AG10803 (cell line): ENCODE data around the gene SCTR.

Experiments
- DNase-seq: peaks from one replicate; pipeline ENCODE4 v3.0.0; 2010; ENCODE audit warnings: low read depth
- H3K4me3 ChIP-seq: 2 replicates; pipeline ENCODE4 v1.5.1; 2011; ENCODE audit warnings: mild to moderate bottlenecking, low read length, control low read depth
- TF ChIP-seq, protein P1 (sequence below): conservative IDR thresholded peaks from 2 replicates; pipeline ENCODE4 v1.5.1; 2011; ENCODE audit warnings: mild to moderate bottlenecking, low read length, control low read depth, inconsistent platforms

SCTR gene

GRCh38 chr2:119474371-119475224 lies 49.7 kb downstream of the SCTR start:
- TF ChIP-seq, protein P1, sequence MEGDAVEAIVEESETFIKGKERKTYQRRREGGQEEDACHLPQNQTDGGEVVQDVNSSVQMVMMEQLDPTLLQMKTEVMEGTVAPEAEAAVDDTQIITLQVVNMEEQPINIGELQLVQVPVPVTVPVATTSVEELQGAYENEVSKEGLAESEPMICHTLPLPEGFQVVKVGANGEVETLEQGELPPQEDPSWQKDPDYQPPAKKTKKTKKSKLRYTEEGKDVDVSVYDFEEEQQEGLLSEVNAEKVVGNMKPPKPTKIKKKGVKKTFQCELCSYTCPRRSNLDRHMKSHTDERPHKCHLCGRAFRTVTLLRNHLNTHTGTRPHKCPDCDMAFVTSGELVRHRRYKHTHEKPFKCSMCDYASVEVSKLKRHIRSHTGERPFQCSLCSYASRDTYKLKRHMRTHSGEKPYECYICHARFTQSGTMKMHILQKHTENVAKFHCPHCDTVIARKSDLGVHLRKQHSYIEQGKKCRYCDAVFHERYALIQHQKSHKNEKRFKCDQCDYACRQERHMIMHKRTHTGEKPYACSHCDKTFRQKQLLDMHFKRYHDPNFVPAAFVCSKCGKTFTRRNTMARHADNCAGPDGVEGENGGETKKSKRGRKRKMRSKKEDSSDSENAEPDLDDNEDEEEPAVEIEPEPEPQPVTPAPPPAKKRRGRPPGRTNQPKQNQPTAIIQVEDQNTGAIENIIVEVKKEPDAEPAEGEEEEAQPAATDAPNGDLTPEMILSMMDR, result no peak
- no peak for DNase-seq
- H3K4me3 ChIP-seq, result no peak overlapping the region

DNA sequence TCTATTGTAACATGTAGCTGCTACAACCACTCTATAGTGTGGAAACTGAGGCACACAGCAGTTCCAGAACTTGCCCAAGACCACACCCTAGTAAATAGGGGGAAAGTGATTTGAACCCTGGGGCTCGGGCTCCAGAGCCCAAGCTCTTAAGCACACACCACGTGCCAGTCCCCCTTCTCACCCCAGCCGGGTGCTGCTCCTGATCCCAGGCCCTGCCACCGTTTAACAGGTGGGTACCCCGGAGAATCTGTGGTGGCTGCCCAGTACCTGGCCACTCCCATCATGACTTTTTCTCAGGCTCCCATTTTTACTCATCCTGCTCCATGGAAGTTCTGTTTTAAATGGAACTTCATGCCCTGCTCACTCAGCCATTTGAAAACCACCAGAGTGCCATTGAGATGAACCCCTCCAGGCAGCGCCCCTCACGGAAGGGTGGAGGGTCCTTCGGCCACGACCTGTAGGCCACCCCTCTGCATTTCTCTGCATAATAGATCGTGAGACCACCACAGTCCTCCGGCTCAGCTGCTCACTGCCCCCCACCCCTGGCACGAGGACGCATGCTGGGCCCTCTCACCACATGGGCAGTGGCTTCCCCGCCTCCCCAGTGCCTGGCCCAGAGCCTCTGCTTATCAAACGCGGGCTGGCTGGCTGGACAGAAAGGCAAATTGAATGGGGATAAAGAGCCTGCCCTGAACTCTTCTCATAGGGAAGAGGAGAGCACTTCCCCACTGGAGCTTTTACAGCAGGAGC lies 50.5 kb downstream of the SCTR start:
- no peak overlapping the region for H3K4me3 ChIP-seq
- no peak for DNase-seq
- TF ChIP-seq, protein P1, result no peak

- no peak overlapping the region for H3K4me3 ChIP-seq
- TF ChIP-seq, protein P1, result no peak
- no peak for DNase-seq
Observed at GRCh38 chr2:119472749-119473148, 51.5 kb downstream of the SCTR start.

DNA sequence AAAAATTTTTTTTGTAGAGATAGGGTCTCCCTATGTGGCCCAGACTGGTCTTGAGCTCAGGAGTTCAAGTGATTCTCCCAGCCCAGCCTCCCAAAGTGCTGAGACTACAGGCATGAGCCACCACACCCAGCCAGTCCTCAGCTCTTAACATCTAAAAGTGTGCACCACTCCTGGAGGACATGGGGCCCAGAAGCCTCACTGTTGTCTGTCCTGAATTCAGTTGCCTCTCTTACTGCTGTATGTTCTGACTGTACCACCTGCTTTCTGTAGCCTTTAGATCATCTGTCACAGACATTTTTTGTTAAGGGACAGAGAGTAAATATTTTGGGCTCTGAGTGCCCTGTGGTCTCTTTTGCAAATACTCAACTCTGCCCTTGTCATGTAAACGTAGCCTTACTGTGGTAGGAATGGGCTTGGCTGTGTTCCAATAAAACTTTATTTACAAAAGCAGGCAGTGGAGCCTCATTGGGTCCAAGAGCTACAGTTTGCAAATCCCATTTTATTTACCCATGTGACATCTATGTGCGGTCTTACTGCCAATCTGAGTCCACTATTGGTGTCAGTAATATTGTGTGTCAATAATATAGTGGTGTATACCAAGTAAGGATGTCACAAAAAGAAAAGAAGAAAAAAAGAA lies 54.5 kb downstream of the SCTR start:
- DNase-seq, result no peak
- no peak overlapping the region for H3K4me3 ChIP-seq
- TF ChIP-seq, protein P1, result no peak

GRCh38 chr2:119469131-119469530 lies 55.2 kb downstream of the SCTR start:
- TF ChIP-seq, protein P1, result no peak
- no peak for DNase-seq
- no peak overlapping the region for H3K4me3 ChIP-seq

DNA sequence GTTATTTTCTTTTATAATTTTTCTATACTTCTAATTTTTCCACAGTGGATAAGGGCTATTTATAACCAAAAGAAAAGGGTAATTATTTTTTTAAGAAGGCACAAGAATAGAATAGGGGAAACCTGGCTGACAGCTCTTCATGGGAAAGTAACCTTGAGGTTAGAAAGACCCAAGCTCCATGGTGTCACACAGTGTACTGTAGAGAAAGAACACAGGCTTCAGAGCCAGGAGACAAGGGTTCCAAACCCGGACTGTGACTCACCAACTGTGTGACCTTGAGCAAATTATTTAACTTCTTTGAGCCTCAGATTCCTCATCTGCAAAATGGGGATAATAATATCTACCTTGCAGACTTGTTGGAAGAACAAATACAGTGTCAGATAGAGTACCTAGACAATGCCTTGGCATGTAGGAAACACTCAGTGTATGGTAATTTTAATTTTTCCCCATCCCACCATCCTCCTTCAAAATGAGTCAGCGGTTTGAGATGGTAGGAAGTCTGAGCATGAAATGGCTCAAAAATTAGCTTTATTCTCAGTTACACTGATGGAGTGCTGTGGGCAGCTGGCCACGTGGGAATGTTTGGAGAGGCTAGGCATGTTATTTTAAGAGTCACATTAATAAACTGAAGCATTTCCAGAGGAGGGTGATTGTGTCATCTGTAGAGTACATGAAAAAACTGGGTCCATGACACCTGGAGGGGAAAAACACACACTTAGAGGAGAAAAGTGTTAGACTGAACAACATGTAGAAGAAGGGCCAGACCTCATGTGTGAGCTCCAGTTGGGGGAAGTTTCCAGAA lies 55.9 kb downstream of the SCTR start:
- TF ChIP-seq, protein P1, result no peak
- H3K4me3 ChIP-seq, result no peak overlapping the region
- DNase-seq, result peak; percentile 21
